ENCODE data around the gene GSS.
"Not testable (repeated sequence)": the region's sequence is repeated elsewhere in the genome, so short reads cannot be mapped to it uniquely, and the experiment has no call there.

GSS gene

DNA sequence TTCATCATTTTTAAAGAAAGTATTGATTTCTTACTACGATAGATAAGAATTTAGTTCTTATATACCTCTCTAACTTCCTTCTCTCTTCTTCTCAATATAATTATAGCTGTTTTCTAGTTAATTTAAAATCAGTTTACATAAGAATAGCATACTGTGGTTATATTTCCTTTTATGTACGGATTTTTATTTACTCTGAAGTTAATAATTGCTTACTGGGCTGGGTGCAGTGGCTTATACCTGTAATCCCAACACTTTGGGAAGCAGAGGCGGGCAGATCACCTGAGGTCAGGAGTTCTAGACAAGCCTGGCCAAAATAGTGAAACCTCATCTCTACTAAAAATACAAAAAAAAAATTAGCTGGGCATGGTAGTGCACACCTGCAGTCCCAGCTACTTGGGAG lies 69.5 kb downstream of the GSS start:
- ChIA-PET POLR2A (no interaction called here), CTCF (no interaction called here)
- TF ChIP-seq LEF1 (IDR thresholded peaks at IDR 0.05; ENCODE audit: borderline replicate concordance) (no peak), ARNT (IDR thresholded peaks at IDR 0.05) (no peak), ELF4 (IDR thresholded peaks at IDR 0.05) (no peak), FOXK2 (IDR thresholded peaks at IDR 0.05) (no peak), ZNF384 (IDR thresholded peaks at IDR 0.05) (no peak), PKNOX1 (IDR thresholded peaks at IDR 0.05) (no peak)

GRCh38 chr20:34884260-34884659 lies 71.3 kb downstream of the GSS start:
- TF ChIP-seq NFRKB (IDR thresholded peaks at IDR 0.05) (no peak), SP1 (IDR thresholded peaks at IDR 0.05) (no peak), FOXK2 (IDR thresholded peaks at IDR 0.05) (no peak), ARNT (IDR thresholded peaks at IDR 0.05) (no peak), CTBP1 (IDR thresholded peaks at IDR 0.05; ENCODE audit: borderline replicate concordance) (no peak), L3MBTL2 (conservative IDR thresholded peaks at IDR 0.05) (no peak), BHLHE40 (IDR thresholded peaks at IDR 0.05; ENCODE audit: borderline replicate concordance) (no peak), TARDBP (IDR thresholded peaks at IDR 0.05) (no peak), LEF1 (IDR thresholded peaks at IDR 0.05; ENCODE audit: borderline replicate concordance) (no peak), SUZ12 (IDR thresholded peaks at IDR 0.05) (no peak), FOXM1 (IDR thresholded peaks at IDR 0.05; ENCODE audit: borderline replicate concordance) (no peak), ELF4 (IDR thresholded peaks at IDR 0.05) (no peak), HDGF (IDR thresholded peaks at IDR 0.05; ENCODE audit: borderline replicate concordance) (no peak), ZNF384 (IDR thresholded peaks at IDR 0.05) (no peak), PKNOX1 (IDR thresholded peaks at IDR 0.05) (no peak), FOXA1 (IDR thresholded peaks at IDR 0.05) (no peak)
- POLR2A ChIA-PET, result interaction anchor here (0.6 kb wide), 1 partner anchor 1364 kb away, joined by 3 read pairs; no protein-coding TSS in a partner anchor
- CTCF ChIA-PET, result no interaction called here

More for the DNA sequence above, 69.5 kb downstream of the GSS start:
- no peak for DNase-seq (ENCODE audit: extremely low spot score)

GRCh38 chr20:34883809-34884208 lies 71.8 kb downstream of the GSS start:
- ChIA-PET CTCF (interaction anchor here (0.6 kb wide), 1 partner anchor 346 kb away, joined by 3 read pairs; no protein-coding TSS in a partner anchor), POLR2A (interaction anchor here (0.6 kb wide), 1 partner anchor 1363 kb away, joined by 3 read pairs; no protein-coding TSS in a partner anchor)
- TF ChIP-seq BHLHE40 (IDR thresholded peaks at IDR 0.05; ENCODE audit: borderline replicate concordance) (no peak), ARNT (IDR thresholded peaks at IDR 0.05) (no peak), LEF1 (IDR thresholded peaks at IDR 0.05; ENCODE audit: borderline replicate concordance) (no peak), FOXM1 (IDR thresholded peaks at IDR 0.05; ENCODE audit: borderline replicate concordance) (no peak), NFRKB (IDR thresholded peaks at IDR 0.05) (no peak)
- DNase-seq (ENCODE audit: extremely low spot score), result no peak

More at GRCh38 chr20:34884260-34884659, 71.3 kb downstream of the GSS start:
- no peak for DNase-seq (ENCODE audit: extremely low spot score)

DNA sequence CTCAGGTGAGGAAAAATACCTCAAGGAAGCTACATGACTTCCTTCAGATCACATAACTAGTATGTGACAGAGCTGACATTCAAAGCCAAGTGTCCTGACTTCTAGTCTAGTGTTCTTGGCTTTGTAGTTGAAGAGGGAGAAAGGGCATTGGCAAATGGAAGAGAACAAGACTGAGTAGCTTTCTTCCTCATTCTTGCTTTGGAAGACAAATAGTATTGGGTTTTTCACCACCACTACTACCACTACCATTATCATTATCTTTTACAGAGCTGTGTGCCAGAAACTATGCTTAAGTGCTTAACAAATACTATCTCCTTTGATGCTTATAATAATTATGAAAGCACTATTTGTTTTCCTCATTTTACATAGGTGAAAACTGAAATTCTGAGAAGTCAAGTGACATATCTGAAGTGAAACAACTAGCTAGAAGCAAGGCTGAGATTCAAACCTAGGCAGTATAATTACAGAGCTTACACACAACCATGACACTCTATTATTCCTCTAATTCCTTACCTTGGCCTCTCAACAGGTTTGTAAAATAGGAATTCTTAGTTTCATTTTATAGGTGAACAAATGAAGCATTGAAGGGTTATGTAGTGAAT lies 72.4 kb downstream of the GSS start:
- CTCF ChIA-PET, result interaction anchor here (0.6 to 1.0 kb wide), 2 partner anchors 9 to 346 kb away, joined by 3 read pairs; no protein-coding TSS in a partner anchor
- POLR2A ChIA-PET, result no interaction called here
- TF ChIP-seq BHLHE40 (IDR thresholded peaks at IDR 0.05; ENCODE audit: borderline replicate concordance), result no peak
- no peak for TF ChIP-seq FOXK2 (IDR thresholded peaks at IDR 0.05)
- TF ChIP-seq HDGF (IDR thresholded peaks at IDR 0.05; ENCODE audit: borderline replicate concordance), result no peak
- TF ChIP-seq CTBP1 (IDR thresholded peaks at IDR 0.05; ENCODE audit: borderline replicate concordance), result no peak
- TF ChIP-seq PKNOX1 (IDR thresholded peaks at IDR 0.05), result no peak
- no peak for TF ChIP-seq ELF4 (IDR thresholded peaks at IDR 0.05)
- no peak for TF ChIP-seq ARNT (IDR thresholded peaks at IDR 0.05)
- no peak for DNase-seq (ENCODE audit: extremely low spot score)

GRCh38 chr20:34881689-34882088 lies 73.9 kb downstream of the GSS start:
- no peak for TF ChIP-seq FOXK2 (IDR thresholded peaks at IDR 0.05)
- no peak for TF ChIP-seq NFRKB (IDR thresholded peaks at IDR 0.05)
- no peak for TF ChIP-seq PKNOX1 (IDR thresholded peaks at IDR 0.05)
- no peak for TF ChIP-seq FOXA1 (IDR thresholded peaks at IDR 0.05)
- no peak for TF ChIP-seq HDGF (IDR thresholded peaks at IDR 0.05; ENCODE audit: borderline replicate concordance)
- TF ChIP-seq BHLHE40 (IDR thresholded peaks at IDR 0.05; ENCODE audit: borderline replicate concordance), result no peak
- no peak for TF ChIP-seq TARDBP (IDR thresholded peaks at IDR 0.05)
- TF ChIP-seq SUZ12 (IDR thresholded peaks at IDR 0.05), result no peak
- no peak for TF ChIP-seq SP1 (IDR thresholded peaks at IDR 0.05)
- TF ChIP-seq ZNF384 (IDR thresholded peaks at IDR 0.05), result no peak
- TF ChIP-seq FOXM1 (IDR thresholded peaks at IDR 0.05; ENCODE audit: borderline replicate concordance), result no peak
- TF ChIP-seq ARNT (IDR thresholded peaks at IDR 0.05), result no peak
- no peak for TF ChIP-seq ELF4 (IDR thresholded peaks at IDR 0.05)
- TF ChIP-seq L3MBTL2 (conservative IDR thresholded peaks at IDR 0.05), result no peak
- no peak for TF ChIP-seq LEF1 (IDR thresholded peaks at IDR 0.05; ENCODE audit: borderline replicate concordance)
- no peak for TF ChIP-seq CTBP1 (IDR thresholded peaks at IDR 0.05; ENCODE audit: borderline replicate concordance)
- POLR2A ChIA-PET, result no interaction called here
- DNase-seq (ENCODE audit: extremely low spot score), result no peak
- CTCF ChIA-PET, result interaction anchor here (0.6 kb wide), 1 partner anchor 23 kb away, joined by 4 read pairs; no protein-coding TSS in a partner anchor

DNA sequence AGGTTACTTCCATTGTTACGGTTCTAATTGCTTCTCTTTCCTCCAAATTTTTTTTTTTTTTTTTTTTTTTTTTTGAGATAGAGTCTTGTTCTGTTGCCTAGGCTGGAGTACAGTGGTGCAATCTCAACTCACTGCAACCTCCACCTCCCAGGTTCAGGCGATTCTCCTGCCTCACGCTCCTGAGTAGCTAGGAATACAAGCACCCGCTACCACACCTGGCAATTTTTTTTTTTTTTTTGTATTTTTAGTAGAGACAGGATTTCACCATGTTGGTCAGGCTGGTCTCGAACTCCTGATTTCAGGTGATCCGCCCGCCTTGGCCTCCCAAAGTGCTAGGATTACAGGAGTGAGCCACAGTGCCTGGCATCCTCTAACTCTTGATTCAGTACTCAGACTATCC lies 74.6 kb downstream of the GSS start:
- POLR2A ChIA-PET, result interaction anchor here (0.9 kb wide), 1 partner anchor 74 kb away, joined by 4 read pairs; the partner anchor contains the start of genes GSS and MYH7B
- DNase-seq (ENCODE audit: extremely low spot score), result not testable (repeated sequence)
- CTCF ChIA-PET, result interaction anchor here (0.6 kb wide), 1 partner anchor 26 kb away, joined by 7 read pairs; no protein-coding TSS in a partner anchor
